ENCODE data around the gene THUMPD1. TPM values are rescaled to one million over a fixed set of nuclear protein-coding genes. Genes with fewer than 3 reads are reported as not detected.

The THUMPD1 gene
- 34.8 TPM for polyA plus RNA-seq (2013, experiment 1 of 2)
- 36.4 TPM for polyA plus RNA-seq (2013, experiment 2 of 2)

- Histone ChIP-seq H2BK12ac (ENCODE audit: low read length) (no peak within 1 kb of the TSS), H4K8ac (ENCODE audit: low read depth, low read length) (peak within 1 kb of the TSS; percentile 49), H2BK15ac (ENCODE audit: low read length) (no peak within 1 kb of the TSS), H2BK5ac (ENCODE audit: low read length) (peak within 1 kb of the TSS; percentile 91), H3K27me3 (ENCODE audit: control insufficient read depth in 3 of 3, insufficient read depth in 3 of 3, low read depth in 1 of 3, low read length in 3 of 3) (no peaks in the 10 kb centered on the region), H3K27ac (replicated peaks; ENCODE audit: low read length) (peak within 1 kb of the TSS; percentile 76), H2BK120ac (ENCODE audit: low read depth, low read length) (no peak within 1 kb of the TSS), H3K14ac (ENCODE audit: low read length) (peak within 1 kb of the TSS; percentile 99), H3K4me2 (ENCODE audit: insufficient read depth, low read length, poor library complexity, severe bottlenecking) (peak within 1 kb of the TSS; percentile 81), H2AFZ (ENCODE audit: low read length) (peak within 1 kb of the TSS; percentile 100), H2AK5ac (ENCODE audit: low read depth, low read length) (no peak within 1 kb of the TSS), H3K79me1 (ENCODE audit: low read depth, low read length) (no peaks in the 10 kb centered on the region), H3K36me3 (replicated peaks in 1 of 2; ENCODE audit: control insufficient read depth in 2 of 2, insufficient read depth in 2 of 2, low read length in 2 of 2) (peaks cover 8 to 33% of the 10 kb centered on the region in 2 donors), H3K18ac (ENCODE audit: low read length) (peak within 1 kb of the TSS; percentile 99), H3K9me3 (replicated peaks in 1 of 2; ENCODE audit: control insufficient read depth in 2 of 2, insufficient read depth in 1 of 2, low read depth in 1 of 2, low read length in 2 of 2) (peaks cover 0 to 2% of the 10 kb centered on the region in 2 donors), H3K4me1 (ENCODE audit: control insufficient read depth in 2 of 2, insufficient read depth in 1 of 2, low read depth in 1 of 2, low read length in 2 of 2) (peaks cover 3% of the 10 kb centered on the region in 2 donors), H3K4ac (ENCODE audit: low read length) (no peak within 1 kb of the TSS), H4K91ac (ENCODE audit: low read depth, low read length, poor library complexity) (no peak within 1 kb of the TSS), H3K9ac (ENCODE audit: low read depth, low read length, poor library complexity) (peak within 1 kb of the TSS; percentile 100), H3K23ac (ENCODE audit: low read depth, low read length, poor library complexity) (peak within 1 kb of the TSS; percentile 96), H3K4me3 (ENCODE audit: low read length in 2 of 2) (peak within 1 kb of the TSS; percentile 89 to 100)
- DNase-seq (ENCODE audit: low spot score): peak; percentile 89
- no CpG with 5 or more reads among the region's 42 CpGs for WGBS, 2 donors (ENCODE audit: extremely low coverage in 2 of 2, insufficient read length in 2 of 2, insufficient replicate concordance in 1 of 2)
Measured at GRCh38 chr16:20741554-20742285, at the start of gene THUMPD1. TSS of gene THUMPD1 (minus strand) at chr16:20741818. CDS start at chr16:20741739, 79 bp downstream.

GRCh38 chr16:20789130-20789529 lies 47.5 kb upstream of the THUMPD1 start:
- H3K4ac ChIP-seq (ENCODE audit: low read length): no peak overlapping the region
- no peak overlapping the region for H2BK120ac ChIP-seq (ENCODE audit: low read depth, low read length)
- H3K4me3 ChIP-seq (ENCODE audit: low read length in 2 of 2): no peak overlapping the region

GRCh38 chr16:20784204-20784603 lies 42.6 kb upstream of the THUMPD1 start:
- Histone ChIP-seq H3K27me3 (ENCODE audit: control insufficient read depth in 3 of 3, insufficient read depth in 3 of 3, low read depth in 1 of 3, low read length in 3 of 3) (no peaks in the 10 kb centered on the region), H2BK12ac (ENCODE audit: low read length) (no peak overlapping the region), H2BK5ac (ENCODE audit: low read length) (no peak overlapping the region), H3K14ac (ENCODE audit: low read length) (no peak overlapping the region), H4K91ac (ENCODE audit: low read depth, low read length, poor library complexity) (no peak overlapping the region), H2BK15ac (ENCODE audit: low read length) (no peak overlapping the region), H3K4ac (ENCODE audit: low read length) (no peak overlapping the region), H3K9ac (ENCODE audit: low read depth, low read length, poor library complexity) (no peak overlapping the region), H2AFZ (ENCODE audit: low read length) (no peak overlapping the region), H3K4me1 (ENCODE audit: control insufficient read depth in 2 of 2, insufficient read depth in 1 of 2, low read depth in 1 of 2, low read length in 2 of 2) (no peaks in the 10 kb centered on the region), H3K4me2 (ENCODE audit: insufficient read depth, low read length, poor library complexity, severe bottlenecking) (no peak overlapping the region), H3K36me3 (replicated peaks in 1 of 2; ENCODE audit: control insufficient read depth in 2 of 2, insufficient read depth in 2 of 2, low read length in 2 of 2) (no peaks in the 10 kb centered on the region), H3K23ac (ENCODE audit: low read depth, low read length, poor library complexity) (no peak overlapping the region), H3K27ac (replicated peaks; ENCODE audit: low read length) (no peak overlapping the region), H2BK120ac (ENCODE audit: low read depth, low read length) (no peak overlapping the region), H3K18ac (ENCODE audit: low read length) (no peak overlapping the region), H4K8ac (ENCODE audit: low read depth, low read length) (no peak overlapping the region), H3K4me3 (ENCODE audit: low read length in 2 of 2) (no peak overlapping the region), H3K79me1 (ENCODE audit: low read depth, low read length) (no peaks in the 10 kb centered on the region), H2AK5ac (ENCODE audit: low read depth, low read length) (no peak overlapping the region), H3K9me3 (replicated peaks in 1 of 2; ENCODE audit: control insufficient read depth in 2 of 2, insufficient read depth in 1 of 2, low read depth in 1 of 2, low read length in 2 of 2) (no peaks in the 10 kb centered on the region)
- DNase-seq (ENCODE audit: low spot score): no peak

More at GRCh38 chr16:20789130-20789529, 47.5 kb upstream of the THUMPD1 start:
- no peak overlapping the region for H3K23ac ChIP-seq (ENCODE audit: low read depth, low read length, poor library complexity)
- H3K14ac ChIP-seq (ENCODE audit: low read length): no peak overlapping the region
- no peak overlapping the region for H2BK12ac ChIP-seq (ENCODE audit: low read length)
- no peak overlapping the region for H4K8ac ChIP-seq (ENCODE audit: low read depth, low read length)
- H3K79me1 ChIP-seq (ENCODE audit: low read depth, low read length): no peaks in the 10 kb centered on the region
- H2AFZ ChIP-seq (ENCODE audit: low read length): no peak overlapping the region
- peaks cover 0 to 2% of the 10 kb centered on the region in 2 donors for H3K4me1 ChIP-seq (ENCODE audit: control insufficient read depth in 2 of 2, insufficient read depth in 1 of 2, low read depth in 1 of 2, low read length in 2 of 2)
- no peaks in the 10 kb centered on the region for H3K9me3 ChIP-seq (replicated peaks in 1 of 2; ENCODE audit: control insufficient read depth in 2 of 2, insufficient read depth in 1 of 2, low read depth in 1 of 2, low read length in 2 of 2)
- no peak for DNase-seq (ENCODE audit: low spot score)
- H3K4me2 ChIP-seq (ENCODE audit: insufficient read depth, low read length, poor library complexity, severe bottlenecking): no peak overlapping the region
- no peak overlapping the region for H4K91ac ChIP-seq (ENCODE audit: low read depth, low read length, poor library complexity)
- H3K18ac ChIP-seq (ENCODE audit: low read length): no peak overlapping the region
- H3K36me3 ChIP-seq (replicated peaks in 1 of 2; ENCODE audit: control insufficient read depth in 2 of 2, insufficient read depth in 2 of 2, low read length in 2 of 2): no peaks in the 10 kb centered on the region
- H3K9ac ChIP-seq (ENCODE audit: low read depth, low read length, poor library complexity): no peak overlapping the region
- H2BK5ac ChIP-seq (ENCODE audit: low read length): no peak overlapping the region
- H3K27me3 ChIP-seq (ENCODE audit: control insufficient read depth in 3 of 3, insufficient read depth in 3 of 3, low read depth in 1 of 3, low read length in 3 of 3): no peaks in the 10 kb centered on the region
- H2BK15ac ChIP-seq (ENCODE audit: low read length): no peak overlapping the region
- no peak overlapping the region for H2AK5ac ChIP-seq (ENCODE audit: low read depth, low read length)
- no peak overlapping the region for H3K27ac ChIP-seq (replicated peaks; ENCODE audit: low read length)

GRCh38 chr16:20782470-20782869 lies 40.9 kb upstream of the THUMPD1 start:
- no peak for DNase-seq (ENCODE audit: low spot score)
- Histone ChIP-seq H4K8ac (ENCODE audit: low read depth, low read length) (no peak overlapping the region), H2BK15ac (ENCODE audit: low read length) (no peak overlapping the region), H3K4ac (ENCODE audit: low read length) (no peak overlapping the region), H3K4me1 (ENCODE audit: control insufficient read depth in 2 of 2, insufficient read depth in 1 of 2, low read depth in 1 of 2, low read length in 2 of 2) (no peaks in the 10 kb centered on the region), H2BK5ac (ENCODE audit: low read length) (no peak overlapping the region), H3K36me3 (replicated peaks in 1 of 2; ENCODE audit: control insufficient read depth in 2 of 2, insufficient read depth in 2 of 2, low read length in 2 of 2) (no peaks in the 10 kb centered on the region), H2AK5ac (ENCODE audit: low read depth, low read length) (no peak overlapping the region), H3K4me2 (ENCODE audit: insufficient read depth, low read length, poor library complexity, severe bottlenecking) (no peak overlapping the region), H3K4me3 (ENCODE audit: low read length in 2 of 2) (no peak overlapping the region), H3K9ac (ENCODE audit: low read depth, low read length, poor library complexity) (no peak overlapping the region), H3K27ac (replicated peaks; ENCODE audit: low read length) (no peak overlapping the region), H3K27me3 (ENCODE audit: control insufficient read depth in 3 of 3, insufficient read depth in 3 of 3, low read depth in 1 of 3, low read length in 3 of 3) (no peaks in the 10 kb centered on the region), H2AFZ (ENCODE audit: low read length) (no peak overlapping the region), H2BK12ac (ENCODE audit: low read length) (no peak overlapping the region), H4K91ac (ENCODE audit: low read depth, low read length, poor library complexity) (no peak overlapping the region), H2BK120ac (ENCODE audit: low read depth, low read length) (no peak overlapping the region), H3K18ac (ENCODE audit: low read length) (no peak overlapping the region), H3K79me1 (ENCODE audit: low read depth, low read length) (no peaks in the 10 kb centered on the region), H3K14ac (ENCODE audit: low read length) (no peak overlapping the region), H3K9me3 (replicated peaks in 1 of 2; ENCODE audit: control insufficient read depth in 2 of 2, insufficient read depth in 1 of 2, low read depth in 1 of 2, low read length in 2 of 2) (no peaks in the 10 kb centered on the region), H3K23ac (ENCODE audit: low read depth, low read length, poor library complexity) (no peak overlapping the region)
- no CpG with 5 or more reads among the region's 2 CpGs for WGBS, 2 donors (ENCODE audit: extremely low coverage in 2 of 2, insufficient read length in 2 of 2, insufficient replicate concordance in 1 of 2)
